ENCODE data around the gene FADS3. TPM values are rescaled to one million over a fixed set of nuclear protein-coding genes. Genes with fewer than 3 reads are reported as not detected.

Gene FADS3
- total RNA-seq, 1 donor: 127 TPM

DNA sequence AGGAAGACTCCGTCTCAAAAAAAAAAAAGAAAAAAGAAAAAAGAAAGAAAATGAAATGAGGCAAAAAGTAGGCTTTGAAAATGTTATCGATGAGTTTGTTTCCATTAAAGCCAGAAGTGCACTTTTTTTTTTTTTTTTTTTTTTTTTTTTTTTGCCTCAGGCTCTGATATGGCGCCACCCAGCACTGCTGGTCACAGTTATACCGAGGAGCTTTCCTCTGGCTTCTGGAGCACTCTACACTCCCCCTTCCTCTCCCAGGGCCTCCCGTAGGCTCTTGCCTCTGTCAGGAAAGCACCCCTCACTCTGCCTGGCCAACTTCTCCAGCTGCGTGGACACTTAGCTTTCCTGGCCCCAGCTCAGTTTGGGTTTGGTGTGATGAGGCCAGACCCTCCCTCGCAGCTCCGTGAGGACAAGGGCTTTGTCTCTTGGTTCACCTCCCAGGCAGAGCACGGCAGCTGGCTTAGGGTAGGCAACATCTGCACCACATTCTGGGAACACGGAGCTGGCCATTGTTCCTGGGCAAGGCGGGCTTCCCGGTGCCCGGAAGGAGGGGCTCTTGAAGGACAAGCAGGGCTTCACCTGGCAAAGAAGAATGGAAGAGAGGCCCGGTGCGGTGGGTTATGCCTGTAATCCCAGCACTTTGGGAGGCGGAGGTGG is 46.3 kb downstream of the FADS3 start:
- peaks cover 32% of the 10 kb centered on the region for H3K36me3 ChIP-seq (ENCODE audit: insufficient read depth, low read length)
- no peaks in the 10 kb centered on the region for H4K20me1 ChIP-seq (ENCODE audit: insufficient read depth, low read length)
- no peak overlapping the region for H3K4me2 ChIP-seq (ENCODE audit: insufficient read depth, low read length)
- no peaks in the 10 kb centered on the region for H3K27me3 ChIP-seq (ENCODE audit: insufficient read depth, low read length)
- TF ChIP-seq, protein P1, sequence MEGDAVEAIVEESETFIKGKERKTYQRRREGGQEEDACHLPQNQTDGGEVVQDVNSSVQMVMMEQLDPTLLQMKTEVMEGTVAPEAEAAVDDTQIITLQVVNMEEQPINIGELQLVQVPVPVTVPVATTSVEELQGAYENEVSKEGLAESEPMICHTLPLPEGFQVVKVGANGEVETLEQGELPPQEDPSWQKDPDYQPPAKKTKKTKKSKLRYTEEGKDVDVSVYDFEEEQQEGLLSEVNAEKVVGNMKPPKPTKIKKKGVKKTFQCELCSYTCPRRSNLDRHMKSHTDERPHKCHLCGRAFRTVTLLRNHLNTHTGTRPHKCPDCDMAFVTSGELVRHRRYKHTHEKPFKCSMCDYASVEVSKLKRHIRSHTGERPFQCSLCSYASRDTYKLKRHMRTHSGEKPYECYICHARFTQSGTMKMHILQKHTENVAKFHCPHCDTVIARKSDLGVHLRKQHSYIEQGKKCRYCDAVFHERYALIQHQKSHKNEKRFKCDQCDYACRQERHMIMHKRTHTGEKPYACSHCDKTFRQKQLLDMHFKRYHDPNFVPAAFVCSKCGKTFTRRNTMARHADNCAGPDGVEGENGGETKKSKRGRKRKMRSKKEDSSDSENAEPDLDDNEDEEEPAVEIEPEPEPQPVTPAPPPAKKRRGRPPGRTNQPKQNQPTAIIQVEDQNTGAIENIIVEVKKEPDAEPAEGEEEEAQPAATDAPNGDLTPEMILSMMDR (IDR thresholded peaks at IDR 0.05; ENCODE audit: extremely low read depth, low read depth, low read length): no peak
- H3K9me3 ChIP-seq (ENCODE audit: low read depth, low read length): no peaks in the 10 kb centered on the region
- H3K27ac ChIP-seq (ENCODE audit: low read depth, low read length): no peak overlapping the region
- H2AFZ ChIP-seq (ENCODE audit: low read length): no peak overlapping the region
- no peak overlapping the region for H3K4me3 ChIP-seq (ENCODE audit: insufficient read depth, low read length)
- H3K4me1 ChIP-seq (ENCODE audit: insufficient read depth, low read length): no peaks in the 10 kb centered on the region
- no peak for DNase-seq (ENCODE audit: insufficient read length, low spot score, missing footprints)
- no peaks in the 10 kb centered on the region for H3K79me2 ChIP-seq (ENCODE audit: insufficient read depth, low read length)

DNA sequence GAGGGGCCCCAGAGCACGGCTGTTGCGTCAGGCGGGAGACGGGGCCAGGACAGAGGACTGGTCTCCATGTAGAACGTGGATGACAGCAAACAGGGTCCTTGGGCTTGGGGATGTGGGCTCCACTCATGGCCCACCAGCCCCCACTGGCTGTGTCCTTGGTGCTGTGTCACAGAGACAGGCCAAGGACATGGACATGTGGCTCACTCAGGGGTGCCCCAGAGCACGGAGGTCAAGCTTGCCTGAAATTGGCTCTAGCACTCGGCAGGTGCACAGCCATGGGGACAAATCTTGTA is 48.9 kb downstream of the FADS3 start:
- TF ChIP-seq, protein P1 (IDR thresholded peaks at IDR 0.05; ENCODE audit: extremely low read depth, low read depth, low read length): no peak
- H3K4me2 ChIP-seq (ENCODE audit: insufficient read depth, low read length): no peak overlapping the region
- peaks cover 27% of the 10 kb centered on the region for H3K36me3 ChIP-seq (ENCODE audit: insufficient read depth, low read length)
- H3K9me3 ChIP-seq (ENCODE audit: low read depth, low read length): no peaks in the 10 kb centered on the region
- H4K20me1 ChIP-seq (ENCODE audit: insufficient read depth, low read length): no peaks in the 10 kb centered on the region
- no peak overlapping the region for H3K4me3 ChIP-seq (ENCODE audit: insufficient read depth, low read length)
- H3K79me2 ChIP-seq (ENCODE audit: insufficient read depth, low read length): no peaks in the 10 kb centered on the region
- no peak overlapping the region for H2AFZ ChIP-seq (ENCODE audit: low read length)
- H3K27me3 ChIP-seq (ENCODE audit: insufficient read depth, low read length): no peaks in the 10 kb centered on the region
- DNase-seq (ENCODE audit: insufficient read length, low spot score, missing footprints): no peak
- H3K27ac ChIP-seq (ENCODE audit: low read depth, low read length): no peak overlapping the region
- no peaks in the 10 kb centered on the region for H3K4me1 ChIP-seq (ENCODE audit: insufficient read depth, low read length)

DNA sequence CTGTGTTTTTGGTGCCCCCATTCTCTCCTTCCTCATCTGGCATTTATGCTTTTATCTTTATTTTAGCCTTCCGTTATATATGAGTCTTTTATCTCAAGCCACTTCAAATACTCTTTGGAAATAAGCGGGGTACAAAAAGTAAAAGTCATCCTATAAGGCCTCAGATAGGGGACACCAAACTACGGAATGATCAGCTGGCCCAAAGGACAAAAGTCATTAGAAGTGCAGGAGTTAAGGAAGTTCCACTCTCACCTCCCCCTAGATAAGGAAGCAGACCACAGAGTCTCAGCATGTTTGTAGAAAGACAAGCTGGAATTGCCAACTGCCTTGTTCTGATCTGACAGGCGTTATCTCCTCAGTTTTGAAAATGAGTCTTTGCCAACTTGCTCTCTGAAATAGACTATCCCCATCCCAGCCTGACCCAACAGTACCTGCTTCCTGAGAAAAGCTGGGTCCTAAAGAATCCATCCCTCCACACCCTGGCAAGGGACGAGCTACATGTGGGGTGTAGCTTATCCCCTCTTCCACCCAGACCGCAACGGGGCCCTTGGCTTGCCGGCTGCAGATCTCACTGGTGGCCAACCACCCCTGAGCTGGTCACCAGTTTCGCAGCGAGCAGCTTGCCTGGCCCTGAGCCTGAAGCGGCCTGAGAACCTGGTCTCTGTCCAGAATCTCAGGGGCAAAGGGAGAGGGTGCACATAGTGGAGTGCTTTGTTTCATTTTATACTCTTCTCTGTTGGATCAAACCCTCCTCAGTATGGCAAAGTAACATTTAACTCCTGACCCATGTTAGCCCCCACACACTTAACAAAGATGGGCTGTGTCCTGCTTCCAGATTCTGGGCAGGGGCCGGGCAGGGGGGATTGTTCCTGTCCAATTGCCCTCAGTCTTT is 49.5 kb downstream of the FADS3 start:
- Histone ChIP-seq H3K27me3 (ENCODE audit: insufficient read depth, low read length) (no peaks in the 10 kb centered on the region), H3K4me2 (ENCODE audit: insufficient read depth, low read length) (no peak overlapping the region), H3K36me3 (ENCODE audit: insufficient read depth, low read length) (peaks cover 22% of the 10 kb centered on the region), H3K4me3 (ENCODE audit: insufficient read depth, low read length) (no peak overlapping the region), H3K27ac (ENCODE audit: low read depth, low read length) (no peak overlapping the region), H4K20me1 (ENCODE audit: insufficient read depth, low read length) (no peaks in the 10 kb centered on the region), H3K79me2 (ENCODE audit: insufficient read depth, low read length) (no peaks in the 10 kb centered on the region), H3K9me3 (ENCODE audit: low read depth, low read length) (no peaks in the 10 kb centered on the region), H2AFZ (ENCODE audit: low read length) (no peak overlapping the region), H3K4me1 (ENCODE audit: insufficient read depth, low read length) (no peaks in the 10 kb centered on the region)
- no peak for DNase-seq (ENCODE audit: insufficient read length, low spot score, missing footprints)
- TF ChIP-seq, protein P1 (IDR thresholded peaks at IDR 0.05; ENCODE audit: extremely low read depth, low read depth, low read length): no peak

DNA sequence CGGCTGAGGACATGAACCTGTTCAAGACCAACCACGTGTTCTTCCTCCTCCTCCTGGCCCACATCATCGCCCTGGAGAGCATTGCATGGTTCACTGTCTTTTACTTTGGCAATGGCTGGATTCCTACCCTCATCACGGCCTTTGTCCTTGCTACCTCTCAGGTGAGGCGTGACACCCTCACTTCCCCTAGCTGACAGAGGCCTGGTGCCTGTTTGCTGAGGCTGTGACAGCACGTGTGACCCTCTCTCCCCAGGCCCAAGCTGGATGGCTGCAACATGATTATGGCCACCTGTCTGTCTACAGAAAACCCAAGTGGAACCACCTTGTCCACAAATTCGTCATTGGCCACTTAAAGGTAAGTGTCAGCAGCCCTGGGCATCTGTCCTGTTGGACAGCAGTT is 51.0 kb downstream of the FADS3 start:
- no peak overlapping the region for H3K4me2 ChIP-seq (ENCODE audit: insufficient read depth, low read length)
- H3K79me2 ChIP-seq (ENCODE audit: insufficient read depth, low read length): peaks cover 2% of the 10 kb centered on the region
- H3K4me1 ChIP-seq (ENCODE audit: insufficient read depth, low read length): no peaks in the 10 kb centered on the region
- TF ChIP-seq, protein P1 (IDR thresholded peaks at IDR 0.05; ENCODE audit: extremely low read depth, low read depth, low read length): no peak
- H3K4me3 ChIP-seq (ENCODE audit: insufficient read depth, low read length): no peak overlapping the region
- no peaks in the 10 kb centered on the region for H4K20me1 ChIP-seq (ENCODE audit: insufficient read depth, low read length)
- H3K27me3 ChIP-seq (ENCODE audit: insufficient read depth, low read length): no peaks in the 10 kb centered on the region
- no peaks in the 10 kb centered on the region for H3K9me3 ChIP-seq (ENCODE audit: low read depth, low read length)
- H3K27ac ChIP-seq (ENCODE audit: low read depth, low read length): no peak overlapping the region
- DNase-seq (ENCODE audit: insufficient read length, low spot score, missing footprints): no peak
- H2AFZ ChIP-seq (ENCODE audit: low read length): no peak overlapping the region
- peaks cover 22% of the 10 kb centered on the region for H3K36me3 ChIP-seq (ENCODE audit: insufficient read depth, low read length)

Measured in osteoblast (primary cell).